Left colon (tissue), 2 donors: Measurements from ENCODE around the gene TDRD7. TPM values are rescaled to one million over a fixed set of nuclear protein-coding genes. Genes with fewer than 3 reads are reported as not detected.

Experiments
- ATAC-seq: fragments of 200-7000 bp; cut with Tn5 transposase; one replicate; pipeline ENCODE4 v1.9.1; 2020; ENCODE audit warnings: mild to moderate bottlenecking, moderate library complexity
- DNase-seq, 2 donors: peaks; one replicate each; pipeline ENCODE4 v3.0.0-alpha.2; 2020
- intact Hi-C, 2 donors: fragments of 100-400 bp; cut with DNase I in 1 of 2; cut with micrococcal nuclease in 1 of 2; formaldehyde crosslinking; loops; one replicate each; pipeline versions ENCODE4 v1.11.2 to v1.14.0; 2022; cut with DNase I, micrococcal nuclease
- total RNA-seq, 2 donors: library from RNA; stranded (reverse); fragmentation: NEBNext Ultra II Directional; extraction: Animal tissue kit (Norgen Biotek cat#: 25700); gene quantifications; one replicate each; pipeline ENCODE4 v1.2.1, GENCODE V29; 2021
- donor health status: DM: no; HTN: no; CAD: no.
- donor health status: DM: yes; HTN: yes; CAD: no.

The TDRD7 gene
- total RNA-seq, 2 donors from 2014 or later: 30.7 to 37.7 TPM

DNA sequence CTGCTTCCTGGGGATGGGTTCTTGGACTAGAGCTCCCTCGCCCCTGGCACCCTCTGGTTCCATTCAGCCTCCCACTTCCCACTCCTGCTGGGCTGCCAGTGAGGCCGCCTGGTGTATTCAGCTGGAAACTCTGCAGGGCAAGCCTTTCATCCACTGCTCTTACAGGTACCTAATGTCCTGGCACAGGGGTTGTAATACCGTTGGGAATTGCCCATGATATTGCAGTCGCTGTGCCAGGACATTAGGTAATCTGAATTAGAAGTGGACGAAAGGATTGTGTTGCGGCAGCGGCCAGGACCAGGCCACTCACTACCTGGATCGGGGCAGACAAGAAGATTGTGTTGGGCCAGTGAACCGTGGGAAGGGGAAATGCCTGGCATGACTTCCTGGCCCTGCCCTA is 102.6 kb downstream of the TDRD7 start:
- DNase-seq (no peak), ATAC-seq (no peak)
- intact Hi-C loops: no loop called here

- DNase-seq (no peak), ATAC-seq (no peak)
- intact Hi-C loops: no loop called here
Observed at GRCh38 chr9:97515662-97516061, 103.8 kb downstream of the TDRD7 start.

DNA sequence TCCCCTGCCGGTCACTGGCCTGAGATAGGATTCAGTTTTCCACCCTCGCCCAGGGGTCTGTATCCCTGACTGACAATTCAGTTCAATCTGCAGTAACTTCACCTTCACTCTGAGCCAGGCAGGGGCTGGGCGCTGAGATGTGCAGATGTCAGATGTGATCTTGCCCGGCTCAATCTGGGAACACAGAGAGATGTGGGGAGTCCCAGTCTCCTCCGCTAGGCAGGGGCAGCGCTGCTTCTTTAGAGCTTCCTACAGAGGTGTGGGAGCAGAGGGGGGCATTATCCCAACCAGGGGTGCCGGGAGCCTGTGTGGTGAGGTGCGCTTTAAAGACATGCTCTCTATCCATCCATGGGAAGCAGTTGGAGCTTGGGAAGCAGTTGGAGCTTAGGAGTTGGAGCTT is 104.2 kb downstream of the TDRD7 start:
- ATAC-seq: no peak
- intact Hi-C loops: no loop called here
- DNase-seq: no peak

GRCh38 chr9:97517331-97518089 is 105.6 kb downstream of the TDRD7 start:
- ATAC-seq (no peak), DNase-seq (no peak)
- intact Hi-C loops: no loop called here

DNA sequence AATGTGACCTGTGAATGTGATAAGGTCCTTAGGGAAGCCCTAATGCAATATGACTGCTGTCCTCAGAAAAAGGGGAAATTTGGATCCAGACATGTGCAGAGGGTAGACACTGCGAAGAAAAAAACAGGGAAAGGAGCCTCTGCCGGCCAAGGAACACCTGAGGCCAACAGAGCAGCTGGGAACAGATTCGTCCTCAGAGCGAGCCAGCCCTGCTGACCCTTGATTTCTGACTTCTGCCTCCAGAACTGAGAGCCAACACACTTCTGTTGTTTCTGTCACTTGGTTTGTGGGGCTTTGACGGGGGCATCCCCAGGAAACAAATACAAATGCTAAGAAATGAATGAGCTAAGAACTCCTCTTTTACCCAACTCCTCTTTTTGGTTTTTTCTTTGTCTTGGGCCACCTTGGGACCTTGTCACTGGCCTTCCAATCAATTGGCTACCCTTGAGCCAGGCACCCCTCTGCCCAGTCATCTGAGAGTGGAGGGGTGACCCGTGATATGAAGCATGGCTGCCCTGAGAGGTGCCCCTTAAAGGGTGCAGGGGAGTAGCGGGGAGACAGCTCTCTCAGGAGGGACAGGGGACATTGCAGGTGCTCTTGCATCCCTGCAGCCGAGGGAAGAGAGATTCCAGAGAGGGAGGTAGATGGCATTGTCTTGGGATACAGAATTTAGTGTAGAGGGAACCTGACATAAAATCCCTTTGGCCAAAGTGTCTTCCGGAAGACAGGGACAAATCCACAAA is 106.4 kb downstream of the TDRD7 start:
- ATAC-seq: no peak
- DNase-seq: no peak
- intact Hi-C loops: no loop called here

GRCh38 chr9:97518909-97519307 is 107.0 kb downstream of the TDRD7 start:
- ATAC-seq (peak; percentile 94), DNase-seq (peak; percentile 43 to 73)
- intact Hi-C loops: no loop called here

DNA sequence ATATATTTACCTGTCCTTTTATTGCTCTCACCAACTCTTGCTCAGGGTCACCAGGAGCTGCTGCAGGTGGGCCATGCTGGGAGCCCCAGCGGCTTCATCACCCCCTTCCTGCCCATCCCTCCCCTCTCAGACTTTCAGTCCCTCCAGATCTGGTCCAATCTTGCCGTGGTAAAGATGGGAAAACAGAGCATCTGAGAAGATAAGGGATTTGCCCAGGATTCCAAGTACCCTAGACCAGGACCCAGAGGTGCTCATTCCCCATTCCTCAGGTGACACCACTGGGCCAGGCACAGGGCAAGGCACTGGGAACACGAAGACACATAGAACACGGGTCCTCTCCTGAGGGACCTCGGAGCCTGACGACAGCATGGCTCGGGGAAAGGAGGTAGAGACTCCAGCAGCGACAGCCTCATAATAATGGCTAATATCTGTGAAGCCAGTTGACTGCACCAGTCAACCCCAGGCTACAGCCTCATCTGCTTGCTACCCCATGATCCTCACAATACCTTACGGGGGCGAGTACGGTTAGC is 107.6 kb downstream of the TDRD7 start:
- DNase-seq (no peak), ATAC-seq (no peak)
- intact Hi-C loops: no loop called here

- ATAC-seq: no peak
- intact Hi-C loops: no loop called here
- no peak for DNase-seq
Observed at GRCh38 chr9:97521576-97522333, 109.9 kb downstream of the TDRD7 start.

- intact Hi-C loops: no loop called here
- no peak for DNase-seq
- ATAC-seq: no peak
Observed at GRCh38 chr9:97524424-97524823, 112.5 kb downstream of the TDRD7 start.

- no peak for DNase-seq
- intact Hi-C loops: no loop called here
- ATAC-seq: no peak
Observed at GRCh38 chr9:97525451-97525850, 113.6 kb downstream of the TDRD7 start.

GRCh38 chr9:97526895-97527575 is 115.1 kb downstream of the TDRD7 start:
- no peak for DNase-seq
- intact Hi-C loops: no loop called here

DNA sequence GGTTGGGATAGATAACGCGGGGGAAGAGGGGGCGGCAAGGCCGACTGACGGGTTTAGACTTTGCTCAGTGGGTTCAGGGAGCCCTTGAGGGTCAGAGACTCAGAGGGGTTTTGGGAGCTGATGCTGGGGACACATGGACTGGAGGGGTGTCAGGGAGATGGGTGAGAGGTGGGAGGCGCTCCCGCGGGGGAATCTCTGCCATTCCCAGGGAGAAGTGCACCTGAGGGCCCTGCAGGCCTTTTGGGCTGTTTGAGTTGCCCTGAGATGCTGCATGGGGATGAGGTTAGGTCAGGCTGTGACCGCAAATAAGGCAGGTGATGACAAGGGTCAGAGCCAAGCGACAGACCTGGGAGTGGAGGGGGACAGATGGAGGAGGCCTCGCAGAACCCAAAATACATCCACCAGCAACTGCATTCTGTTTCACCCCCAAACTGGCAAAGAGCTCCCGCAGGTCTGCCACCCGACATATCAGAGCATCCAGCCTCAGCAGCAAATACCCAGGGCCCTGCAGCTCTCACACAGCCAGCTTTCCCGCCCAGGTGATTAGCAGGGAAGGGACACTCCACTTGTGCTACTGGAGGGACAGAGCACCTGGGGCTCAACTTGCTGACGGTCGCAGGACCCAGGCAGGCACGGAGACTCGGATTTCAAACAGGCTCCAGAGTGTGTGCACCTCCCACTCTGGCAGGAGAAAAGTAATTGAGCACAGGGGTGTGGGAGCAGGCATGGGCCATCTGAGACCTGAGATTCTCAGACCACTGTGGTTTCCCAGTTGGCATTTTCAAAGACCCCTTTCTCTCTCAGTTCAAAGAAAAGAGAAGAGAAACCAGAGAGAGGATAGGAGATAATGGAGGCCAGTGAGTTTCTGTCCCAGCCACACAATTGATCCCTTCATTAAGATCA is 116.0 kb downstream of the TDRD7 start:
- ATAC-seq (no peak), DNase-seq (no peak)
- intact Hi-C loops: no loop called here

More at GRCh38 chr9:97526895-97527575, 115.1 kb downstream of the TDRD7 start:
- ATAC-seq: no peak

DNA sequence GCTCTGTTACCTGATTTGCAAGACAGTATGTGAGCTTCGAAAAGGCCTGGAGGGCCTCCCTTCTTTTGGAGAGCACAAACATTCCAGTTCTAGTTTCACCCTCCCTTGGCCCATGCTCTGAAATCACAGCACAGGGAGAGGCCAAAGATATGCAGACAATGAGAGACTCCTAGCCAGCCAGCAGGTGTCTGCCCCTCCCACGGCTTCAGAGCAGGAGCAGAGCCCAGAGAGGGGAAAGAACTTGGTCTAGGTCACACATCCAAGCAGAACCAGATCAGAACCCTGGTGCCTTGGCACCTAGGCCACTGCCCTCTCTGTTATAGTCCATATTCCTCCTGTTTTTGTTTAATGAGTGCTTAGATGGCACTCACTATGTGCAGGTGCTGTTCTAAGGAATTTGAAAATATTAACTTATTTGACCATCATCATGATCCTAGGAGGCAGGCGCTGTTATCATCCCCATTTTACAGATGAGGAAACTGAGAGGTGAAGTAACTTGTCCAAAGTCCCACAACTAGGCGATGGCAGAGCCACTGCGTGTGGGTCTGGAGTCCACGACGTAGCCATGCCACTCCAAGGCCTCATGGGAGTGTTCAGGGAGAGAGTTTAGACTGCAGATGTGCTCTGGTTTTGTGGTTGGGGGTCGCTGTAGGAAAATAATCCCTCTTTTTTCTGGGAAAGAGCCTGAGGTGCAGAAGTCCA is 116.8 kb downstream of the TDRD7 start:
- DNase-seq: no peak
- no peak for ATAC-seq
- intact Hi-C loops: no loop called here

DNA sequence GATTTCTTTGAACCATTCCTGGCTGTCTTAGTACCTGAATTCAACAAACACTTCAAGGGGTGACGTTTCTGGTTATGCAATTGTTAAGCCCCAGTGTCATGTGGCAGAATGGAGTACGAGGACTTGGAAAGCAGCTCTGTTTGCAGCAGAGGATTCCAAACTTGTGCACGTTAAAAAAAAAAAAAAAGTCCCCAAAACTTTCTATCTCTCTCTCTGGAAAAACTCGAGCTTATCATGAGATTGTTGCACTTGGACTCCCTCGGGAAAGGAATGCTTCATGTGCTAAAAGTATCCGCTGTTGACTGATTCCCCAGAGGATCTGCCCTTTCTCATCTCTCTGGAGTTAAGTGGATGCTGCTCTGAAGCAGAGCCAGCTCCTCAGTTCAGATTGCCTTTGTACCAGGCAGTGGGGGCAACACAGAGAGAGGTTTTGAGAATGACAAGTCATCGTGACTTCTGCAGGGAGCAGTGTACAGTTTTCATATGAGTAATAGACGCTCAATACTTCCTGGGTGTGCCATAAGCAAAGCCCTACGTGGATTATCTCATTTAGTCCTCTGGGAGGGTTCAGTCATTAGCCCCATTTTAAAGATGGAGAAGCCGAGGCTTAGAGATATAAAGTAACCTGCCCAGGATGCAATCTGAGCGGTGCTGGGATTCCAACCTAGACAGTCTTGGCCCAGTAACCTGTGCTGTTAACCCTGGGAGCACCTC is 117.6 kb downstream of the TDRD7 start:
- DNase-seq: peak in 1 of 2 donors; percentile 37
- ATAC-seq: no peak
- intact Hi-C loops: no loop called here

GRCh38 chr9:97531888-97532376 is 120.0 kb downstream of the TDRD7 start:
- intact Hi-C loops: no loop called here
- ATAC-seq (no peak), DNase-seq (no peak)

GRCh38 chr9:97534185-97534584 is 122.3 kb downstream of the TDRD7 start:
- DNase-seq: no peak
- no peak for ATAC-seq
- intact Hi-C loops: no loop called here
